CD4-positive, alpha-beta T cell treated with Interleukin-15 for 1 hour (primary cell): ENCODE measurements around the gene RASGRP1.

Experiments
- DNase-seq: peaks from one replicate; pipeline ENCODE4 v3.0.0-alpha.2; 2020

The RASGRP1 gene

DNA sequence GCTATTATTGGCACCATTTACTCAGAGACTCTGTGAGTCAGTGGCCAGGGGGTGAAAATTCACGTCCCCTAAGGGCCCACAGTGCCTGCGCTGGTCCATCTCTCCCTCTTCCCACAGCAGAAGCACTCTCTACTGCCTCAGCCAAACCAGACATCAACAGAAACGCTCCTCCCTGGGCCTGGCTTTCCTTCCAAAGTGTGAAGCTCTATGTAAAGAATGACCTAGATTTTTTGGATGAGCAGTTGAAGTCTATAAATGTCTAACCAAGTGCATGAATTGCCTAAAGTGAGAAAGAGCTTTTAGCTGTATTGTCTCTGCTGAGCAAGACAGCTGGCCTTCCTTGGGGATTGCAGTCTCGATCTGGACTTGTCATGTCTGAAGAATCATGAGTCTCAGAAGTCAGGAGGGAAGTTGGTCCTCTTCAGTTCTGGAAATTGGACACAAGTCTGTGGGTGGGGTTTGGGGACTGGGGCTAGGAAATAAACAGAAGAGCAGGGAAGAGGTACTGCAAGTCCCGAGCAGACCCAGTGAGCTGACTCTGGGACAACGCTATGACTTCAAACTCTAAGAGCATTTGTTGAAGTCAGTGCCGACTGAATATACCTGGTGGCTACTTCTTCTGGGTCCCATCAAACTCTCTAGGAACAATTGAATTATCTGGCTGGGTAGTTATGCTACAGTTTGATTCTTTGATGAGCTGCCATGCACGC is 29.0 kb downstream of the RASGRP1 start:
- DNase-seq: no peak

DNA sequence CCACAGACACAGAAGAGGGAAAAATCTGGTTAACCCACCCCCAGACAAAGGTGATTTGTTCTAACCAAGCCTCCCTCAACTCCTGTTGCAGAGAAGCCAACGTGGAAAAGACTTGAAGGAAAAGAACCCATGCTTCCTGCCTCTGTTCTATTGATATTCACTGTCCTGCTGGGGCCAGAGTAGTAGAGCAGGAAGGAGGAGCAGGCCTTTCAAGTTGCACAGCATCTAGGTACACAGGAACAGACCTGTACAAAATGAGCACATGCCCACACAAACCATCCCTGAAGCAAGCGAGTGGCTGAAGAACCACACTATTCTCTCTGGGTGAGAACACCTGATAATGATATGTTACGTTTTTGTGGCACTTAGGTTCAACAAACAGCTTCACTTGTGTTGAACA is 29.9 kb downstream of the RASGRP1 start:
- DNase-seq: no peak

DNA sequence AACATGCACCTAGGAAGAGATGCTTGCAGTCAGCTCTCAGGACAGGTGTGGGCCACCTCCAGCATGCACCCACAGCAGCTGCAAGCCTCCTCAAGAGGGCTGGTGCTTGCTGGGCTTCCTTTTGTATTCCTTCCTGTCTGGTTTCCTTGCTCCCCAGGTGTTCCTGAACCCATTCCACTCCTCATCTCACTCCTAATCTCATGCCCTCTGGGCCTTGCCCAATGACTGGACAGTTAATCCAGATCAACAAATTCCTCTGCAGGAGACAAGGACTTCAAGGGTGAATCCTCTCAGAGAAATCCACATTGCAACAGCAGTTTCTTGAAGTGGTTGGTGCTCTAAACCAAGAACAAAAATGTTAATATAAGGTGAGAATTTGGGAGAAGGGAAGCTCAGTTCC is 30.7 kb downstream of the RASGRP1 start:
- DNase-seq: no peak

DNA sequence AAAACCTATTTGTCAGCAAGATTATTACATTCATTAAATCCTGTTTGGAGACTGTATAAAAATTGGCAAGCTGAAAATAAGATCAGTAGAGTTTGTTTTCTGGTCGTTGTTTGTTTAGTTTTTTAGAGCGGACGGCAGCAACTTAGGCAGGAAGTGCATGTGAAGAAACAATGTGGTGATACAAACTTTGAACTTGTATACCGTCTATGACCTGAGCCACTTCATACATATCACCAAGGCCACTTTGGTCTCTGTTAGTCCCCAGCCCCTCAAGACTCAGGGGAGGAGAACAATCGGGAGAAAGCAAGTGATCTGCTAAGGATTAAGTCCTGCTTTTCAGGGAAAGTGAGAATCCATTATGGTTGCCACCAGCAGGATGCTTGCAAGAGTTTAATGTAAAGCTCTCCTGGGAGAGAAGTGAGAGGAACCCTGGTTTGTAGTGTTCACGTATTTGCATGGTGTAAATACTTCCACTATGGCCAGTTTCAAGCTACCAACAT is 31.1 kb downstream of the RASGRP1 start:
- no peak for DNase-seq

DNA sequence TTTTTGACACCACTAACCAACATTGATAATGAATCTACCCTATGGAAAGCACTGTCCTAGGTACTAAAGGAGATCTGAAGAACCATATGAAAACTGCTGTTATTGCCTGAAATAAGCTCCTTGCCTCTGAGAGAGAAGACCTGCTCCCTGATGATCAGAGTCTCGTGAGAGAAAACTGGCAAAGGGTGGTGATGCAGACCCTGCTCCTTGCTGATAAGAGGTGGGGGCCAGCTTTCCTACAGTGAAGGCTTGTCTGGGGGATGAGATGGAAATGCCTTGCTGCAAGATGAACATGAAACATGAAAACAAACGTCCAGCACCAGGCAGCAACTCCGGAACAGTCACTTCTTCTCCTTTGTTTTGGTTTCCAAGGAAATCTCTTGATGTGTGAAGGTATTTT is 31.9 kb downstream of the RASGRP1 start:
- DNase-seq: no peak

DNA sequence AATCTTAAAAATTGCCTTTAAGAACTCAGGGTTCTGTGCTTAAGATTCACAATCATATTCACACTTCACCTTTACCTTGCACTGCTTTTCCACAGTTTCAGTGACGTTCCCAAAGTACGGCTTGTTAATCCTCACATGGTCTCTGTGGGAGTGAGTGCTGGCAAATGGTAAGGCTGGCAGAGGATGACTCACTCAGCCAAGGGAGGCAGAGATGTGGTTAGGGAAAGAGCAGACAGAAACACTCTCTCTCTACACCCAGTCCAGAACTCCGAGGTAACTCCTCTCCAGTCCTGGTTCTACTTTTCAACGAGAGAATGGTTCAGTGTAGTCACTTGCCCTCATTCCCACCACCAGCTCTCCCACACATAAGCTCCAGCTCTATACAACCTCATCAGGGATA is 33.1 kb downstream of the RASGRP1 start:
- no peak for DNase-seq

DNA sequence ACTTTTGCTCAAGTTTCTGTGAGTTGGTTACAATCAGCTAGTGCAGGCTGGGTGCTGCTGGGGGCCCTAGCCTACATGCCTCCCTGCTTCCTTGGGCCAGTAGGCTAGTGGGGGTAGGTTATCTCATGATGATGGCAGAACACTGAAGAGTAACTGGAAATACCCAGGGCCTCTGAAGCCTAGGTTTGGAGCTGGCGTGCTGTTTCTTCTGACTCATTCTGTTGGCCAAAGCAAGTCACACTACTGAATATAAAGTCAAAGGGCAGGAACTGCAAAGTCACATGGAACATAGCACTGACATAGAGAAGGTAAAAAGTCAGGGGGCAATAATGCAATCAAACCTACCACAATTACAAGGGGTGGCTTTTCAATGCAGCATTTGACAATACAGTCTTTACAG is 34.5 kb downstream of the RASGRP1 start:
- no peak for DNase-seq

DNA sequence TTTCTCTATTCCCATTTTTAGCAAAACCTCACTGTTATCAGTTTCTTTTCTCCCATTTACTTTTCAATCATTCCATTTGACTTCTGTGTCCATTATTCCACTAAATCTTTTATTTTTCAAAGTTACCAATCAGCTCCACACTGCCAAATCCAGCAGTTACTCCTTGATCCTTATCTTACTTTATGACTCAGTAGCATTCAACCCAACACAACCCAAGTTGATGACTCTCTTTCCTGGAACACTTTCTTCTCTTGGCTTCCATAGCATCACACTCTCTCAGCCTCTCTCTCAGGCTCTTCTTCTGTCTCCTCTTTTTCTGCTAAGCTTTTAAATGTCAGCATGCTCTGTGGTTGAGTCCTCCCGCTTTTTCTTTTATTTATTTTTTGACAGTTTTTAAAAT is 36.3 kb downstream of the RASGRP1 start:
- no peak for DNase-seq

DNA sequence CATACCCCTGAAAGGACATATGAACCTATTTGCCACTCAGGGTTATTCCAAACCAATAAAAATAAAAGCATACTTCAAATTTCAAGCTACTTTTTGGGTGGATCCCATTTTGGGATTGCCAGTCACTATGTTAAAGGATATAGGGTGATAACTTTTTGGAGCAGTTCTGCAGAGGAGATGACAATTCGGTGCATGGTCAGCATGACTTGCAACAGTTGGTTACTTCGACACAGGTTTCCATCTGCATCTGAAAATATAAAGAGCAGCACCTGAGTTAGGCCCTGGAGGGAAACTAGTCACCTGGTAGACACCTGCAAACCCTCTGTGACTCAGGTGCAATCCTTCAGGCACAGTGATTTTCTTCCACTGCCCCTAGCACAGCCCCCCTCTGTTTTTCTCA is 38.5 kb downstream of the RASGRP1 start:
- no peak for DNase-seq

DNA sequence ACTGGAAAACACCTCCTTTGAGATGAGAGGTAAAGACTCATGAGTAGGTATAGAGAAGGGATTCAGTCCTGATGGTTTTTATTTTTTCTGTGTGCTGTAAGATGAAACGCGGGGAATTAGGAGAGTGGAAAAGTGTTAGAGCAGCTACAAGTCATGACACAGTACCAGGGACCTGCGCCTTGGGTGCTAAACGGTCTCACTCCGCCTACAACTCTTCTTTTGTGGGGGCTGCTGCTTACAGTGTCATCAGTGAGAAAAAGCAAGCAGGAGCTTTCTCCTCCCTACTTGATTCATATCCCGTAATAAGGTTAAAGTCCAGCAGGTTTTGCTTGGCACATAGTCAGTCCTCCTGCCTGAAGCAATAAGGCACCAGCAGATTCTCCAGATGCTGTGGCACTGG is 39.1 kb downstream of the RASGRP1 start:
- no peak for DNase-seq

DNA sequence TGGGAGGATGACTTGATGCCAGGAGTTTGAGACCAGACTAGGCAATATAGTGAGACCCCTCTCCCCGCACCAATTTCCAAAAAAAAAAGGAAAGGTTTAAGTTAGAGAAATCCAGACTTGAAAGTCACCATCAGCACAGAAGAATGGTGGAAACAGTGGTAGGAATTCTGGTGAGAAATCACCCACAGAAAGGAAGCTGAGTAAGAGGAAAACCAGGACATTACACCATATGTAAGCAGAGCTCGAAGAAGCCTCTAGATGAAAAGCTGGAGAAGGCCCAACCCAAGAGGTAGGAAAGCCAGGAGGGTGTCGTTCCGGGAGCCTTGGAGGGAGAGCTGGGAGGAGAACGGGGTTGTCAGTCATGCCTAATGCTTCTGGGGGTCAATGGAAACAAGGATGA is 40.5 kb downstream of the RASGRP1 start:
- no peak for DNase-seq

DNA sequence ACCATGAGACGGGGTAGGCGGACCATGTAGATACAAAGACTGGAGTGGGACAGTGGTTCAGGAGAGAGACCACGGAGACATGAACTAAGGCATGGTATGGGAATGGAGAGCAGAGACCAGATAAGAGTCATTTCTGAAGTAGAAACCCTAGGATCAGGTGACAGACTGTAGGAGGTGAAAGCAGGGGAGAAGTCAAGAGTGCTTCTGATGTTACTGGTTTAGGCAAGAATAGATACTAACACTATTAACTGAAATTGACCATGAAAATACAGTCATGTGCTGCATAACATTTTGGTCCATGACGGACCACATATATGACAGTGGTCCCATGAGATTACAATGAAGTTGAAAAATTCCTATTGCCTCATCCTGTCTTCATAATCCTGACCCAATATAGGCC is 41.7 kb downstream of the RASGRP1 start:
- no peak for DNase-seq

DNA sequence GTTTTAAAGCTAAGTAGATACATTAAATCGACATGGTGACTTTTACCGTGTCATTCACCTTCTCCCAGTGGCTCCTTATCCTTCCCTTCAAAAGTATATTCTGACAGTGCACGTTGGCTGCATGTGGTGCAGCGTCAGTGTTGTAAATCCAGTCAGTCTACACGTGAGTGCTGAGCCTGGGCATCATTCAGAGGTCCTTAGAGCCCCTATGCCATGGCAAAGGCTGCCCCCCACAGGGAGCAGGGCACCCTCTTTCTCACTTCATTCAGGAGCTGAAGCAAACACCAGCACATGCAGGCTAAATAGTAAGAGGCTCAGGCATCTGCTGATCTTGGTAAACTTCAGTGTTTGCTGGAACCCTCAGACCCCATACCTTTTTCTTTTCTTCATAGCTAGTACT is 43.3 kb downstream of the RASGRP1 start:
- DNase-seq: no peak

DNA sequence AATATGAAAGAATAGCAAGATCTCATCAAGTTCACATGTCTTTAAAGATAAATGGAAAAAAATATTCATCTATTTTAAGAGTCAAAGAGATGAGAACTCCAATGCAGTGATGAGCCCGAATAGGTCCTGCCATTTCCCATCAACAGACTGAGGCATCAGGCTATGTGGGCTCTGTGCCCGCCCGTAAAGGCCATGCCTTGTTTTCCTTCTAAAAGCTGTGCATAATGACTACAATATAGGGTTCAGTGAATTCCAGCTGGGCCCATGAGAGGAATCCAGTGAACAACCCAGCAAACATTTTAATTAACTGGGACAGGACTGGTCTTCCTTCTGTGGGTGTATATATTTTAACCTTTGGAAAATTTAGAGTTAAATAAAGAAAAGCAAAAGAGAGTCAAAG is 44.6 kb downstream of the RASGRP1 start:
- no peak for DNase-seq

DNA sequence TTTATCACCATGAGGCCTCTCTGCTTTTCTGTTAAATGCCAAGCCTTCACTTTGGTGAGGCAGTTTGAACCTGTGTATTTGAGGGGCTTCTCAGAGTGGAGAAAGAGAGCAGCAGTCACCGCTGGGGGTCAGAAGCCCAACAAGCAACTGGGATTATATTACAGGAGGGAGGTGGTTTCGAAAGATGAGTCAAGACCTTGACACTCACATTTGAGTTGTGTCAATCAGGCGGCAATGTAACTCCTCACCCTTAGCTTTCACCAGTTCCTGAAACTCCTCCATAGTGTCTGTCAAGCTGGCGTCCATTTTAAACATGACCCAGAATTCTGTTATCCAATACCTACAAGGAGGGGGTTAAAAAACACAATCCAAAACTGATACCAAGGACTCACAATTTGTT is 46.5 kb downstream of the RASGRP1 start:
- DNase-seq: no peak

DNA sequence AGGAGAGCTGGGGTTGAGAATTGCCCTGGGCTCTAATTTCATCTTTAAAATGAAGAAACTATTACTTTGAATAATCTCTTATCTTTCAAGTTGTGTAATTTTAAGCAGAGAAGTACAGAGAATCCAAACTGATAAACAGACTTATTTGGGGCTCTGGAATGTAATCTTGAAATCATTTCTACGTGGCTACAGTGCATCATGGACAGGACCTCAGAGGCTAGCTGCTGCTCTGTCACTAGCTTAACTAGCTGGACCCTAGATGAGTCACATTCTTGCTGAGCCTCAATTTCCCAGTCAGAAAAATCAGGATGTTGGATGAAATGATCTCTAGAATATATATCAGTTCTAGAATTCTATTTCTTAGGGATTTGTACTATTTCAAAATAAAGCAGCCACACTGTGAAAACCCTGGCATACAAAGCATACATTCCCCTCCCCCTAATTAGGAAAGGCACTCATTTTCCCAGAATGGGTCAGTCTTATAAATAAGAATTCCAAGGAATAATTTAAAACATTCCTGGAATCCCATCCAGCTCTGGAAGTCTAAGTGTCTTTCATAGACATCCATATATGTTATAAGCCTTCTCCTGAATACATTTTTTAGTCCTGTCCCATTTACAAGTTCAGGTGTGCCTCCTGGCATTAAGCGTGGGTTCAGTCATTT is 47.2 kb downstream of the RASGRP1 start:
- DNase-seq: no peak

DNA sequence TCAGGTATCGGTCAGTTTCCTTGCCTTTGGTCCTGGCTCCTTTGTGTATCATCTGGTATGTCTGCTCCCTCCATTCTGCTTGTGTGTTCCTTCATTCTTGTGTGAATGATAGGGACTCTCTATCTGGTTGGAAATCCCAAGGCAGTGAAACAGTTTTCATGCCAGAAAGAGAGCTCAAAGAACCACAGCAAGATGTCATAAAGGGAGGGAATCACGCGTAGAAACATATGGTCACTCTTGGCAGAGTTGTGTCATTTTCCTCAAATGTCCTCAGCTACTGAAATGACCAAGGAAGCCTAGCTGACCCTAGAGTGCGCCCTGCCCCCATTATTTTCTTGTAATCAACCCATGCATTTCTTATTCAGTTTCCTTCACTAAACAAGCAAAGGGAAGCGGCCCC is 48.0 kb downstream of the RASGRP1 start:
- no peak for DNase-seq

DNA sequence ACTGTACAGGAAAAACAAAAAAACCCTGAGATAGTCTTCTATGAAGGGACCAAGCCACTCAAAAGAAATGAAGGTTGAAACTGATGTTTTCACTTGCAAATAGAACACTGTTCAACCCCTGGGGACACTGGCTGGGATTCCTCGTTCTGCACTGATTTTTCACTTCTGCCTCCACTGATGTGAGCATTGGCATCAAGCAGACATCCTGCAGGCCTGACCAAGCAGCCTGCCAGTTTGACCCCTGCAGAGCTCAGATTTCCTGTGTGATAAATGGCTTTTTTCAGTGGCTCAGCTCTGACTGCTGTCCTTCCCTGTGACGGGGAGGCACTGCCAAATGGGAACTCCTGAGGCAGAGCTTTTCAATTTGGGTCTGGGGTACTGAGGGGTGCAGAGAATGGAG is 50.0 kb downstream of the RASGRP1 start:
- DNase-seq: no peak

DNA sequence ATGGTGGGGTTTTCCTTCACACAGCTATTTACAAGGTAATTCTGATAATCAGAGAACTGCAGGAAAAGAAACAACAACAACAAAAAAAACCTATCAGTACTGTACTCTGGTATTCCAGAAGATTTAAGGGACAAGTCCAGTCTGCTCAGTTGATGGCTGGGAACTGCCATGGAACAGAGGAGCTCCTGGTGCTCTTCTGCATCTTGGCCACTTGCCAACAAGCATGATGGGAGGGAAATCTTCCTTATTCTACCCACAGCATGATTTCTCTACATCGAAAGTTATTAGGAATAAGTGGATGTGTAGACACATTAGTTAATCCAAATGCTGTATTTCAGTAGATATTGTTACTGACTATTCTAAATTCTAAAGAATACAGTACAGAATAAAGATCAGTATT is 51.7 kb downstream of the RASGRP1 start:
- DNase-seq: no peak

DNA sequence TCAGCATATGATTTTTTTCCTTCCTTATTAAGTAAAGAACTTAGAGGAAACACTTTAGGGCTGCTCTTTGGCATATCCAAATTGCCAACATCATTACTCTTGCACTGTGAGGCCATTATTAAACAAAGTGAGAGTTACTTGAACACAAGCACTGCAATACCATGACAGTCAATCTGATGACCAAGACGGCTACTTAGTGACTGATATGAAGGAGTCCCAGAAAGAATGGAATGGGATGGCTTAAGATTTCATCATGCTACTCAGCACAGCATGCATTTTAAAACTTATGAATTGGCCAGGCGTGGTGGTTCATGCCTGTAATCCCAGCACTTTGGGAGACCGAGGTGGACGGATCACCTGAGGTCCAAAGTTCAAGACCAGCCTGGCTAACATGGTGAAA is 55.5 kb downstream of the RASGRP1 start:
- DNase-seq: no peak

DNA sequence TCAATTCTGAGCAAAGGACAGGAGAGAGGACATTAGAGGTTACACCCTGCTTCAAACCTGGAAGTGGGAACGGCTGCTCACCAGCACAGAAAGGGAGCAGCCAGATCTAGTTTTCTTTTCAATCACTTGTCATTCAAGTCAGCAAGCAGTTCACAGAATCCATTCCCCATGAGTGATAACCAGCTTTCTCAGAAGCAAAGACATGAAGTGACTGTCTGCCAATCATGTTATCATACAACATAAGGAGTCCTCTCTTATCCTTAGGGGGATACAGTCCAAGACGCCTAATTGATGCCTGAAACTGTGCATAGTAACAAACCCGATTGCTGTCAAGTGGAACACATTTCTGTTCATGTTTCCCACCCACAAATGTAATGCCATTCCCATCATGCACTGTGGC is 56.0 kb downstream of the RASGRP1 start:
- no peak for DNase-seq

DNA sequence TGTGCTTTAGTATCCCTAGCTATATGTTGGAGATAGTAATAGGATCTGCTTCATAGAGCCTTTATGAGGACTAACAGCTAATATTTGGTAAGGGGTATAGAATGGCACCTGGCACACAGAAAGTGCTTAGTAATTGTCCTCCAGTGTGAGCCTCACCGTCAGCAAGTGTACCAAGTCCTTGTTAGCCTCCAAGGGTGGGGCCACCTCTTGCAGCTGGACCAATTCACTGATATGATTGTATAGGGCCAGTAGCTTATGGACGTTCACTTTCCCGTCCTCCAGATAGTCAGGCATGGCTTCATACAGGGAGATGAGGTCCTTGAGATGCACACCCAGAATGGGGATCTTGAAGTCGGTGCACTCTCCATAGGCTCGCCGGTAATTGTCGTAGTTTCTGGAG is 57.0 kb downstream of the RASGRP1 start:
- DNase-seq: no peak

DNA sequence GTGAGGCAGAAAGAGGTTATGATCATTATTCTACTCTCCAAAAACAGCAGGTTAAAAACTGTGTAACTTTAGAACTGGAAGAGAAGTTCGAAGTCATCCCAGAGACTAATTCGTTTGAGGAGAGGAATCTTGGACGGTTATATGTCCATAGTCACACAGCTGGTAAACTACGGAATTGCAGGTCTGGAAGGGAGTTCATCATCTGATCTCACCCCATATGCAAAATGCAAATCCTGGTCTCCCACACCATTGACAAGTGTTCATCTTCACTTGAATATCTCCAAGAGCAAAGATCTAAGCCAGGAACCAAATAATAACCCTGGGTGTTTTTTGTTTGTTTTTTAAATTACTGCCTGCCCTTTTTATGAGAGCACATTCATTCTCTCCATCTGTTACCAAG is 57.6 kb downstream of the RASGRP1 start:
- no peak for DNase-seq

DNA sequence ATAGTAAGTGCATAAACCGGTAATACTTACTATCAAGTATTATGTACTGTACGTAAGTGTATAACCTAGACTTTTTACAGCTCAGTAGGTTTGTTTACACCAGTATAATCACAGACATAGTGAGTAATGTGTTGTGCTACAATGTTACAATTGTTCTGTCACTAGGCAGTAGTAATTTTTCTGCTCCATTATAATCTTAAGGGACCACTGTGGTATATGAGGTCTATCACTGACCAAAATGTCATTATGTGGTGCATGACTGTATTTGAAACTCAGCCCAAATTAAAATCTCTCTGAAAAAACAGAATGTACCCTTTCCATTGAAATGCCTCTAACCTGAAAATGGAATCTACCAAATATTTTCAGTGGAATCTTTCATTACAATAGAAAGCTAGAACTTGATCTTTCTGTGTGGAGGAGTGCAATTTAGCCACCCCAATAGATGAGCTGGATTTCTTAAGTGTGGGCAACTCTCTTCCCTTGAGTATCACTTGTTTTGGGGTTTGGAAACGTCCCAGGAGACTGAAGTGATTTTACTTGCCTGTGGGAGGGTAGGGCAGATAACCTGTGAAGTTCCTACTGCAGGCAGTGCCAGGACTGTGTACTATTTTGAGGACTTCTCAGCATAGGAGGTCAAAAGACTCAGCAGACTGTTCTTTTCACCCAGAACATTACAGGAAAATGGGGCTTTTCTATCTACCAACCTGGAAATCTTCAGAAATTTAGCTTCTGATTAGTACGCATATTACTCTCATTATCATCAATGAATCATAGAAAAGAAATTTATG is 59.7 kb downstream of the RASGRP1 start:
- DNase-seq: no peak
